Endodermal cell (in vitro differentiated cells): ENCODE measurements around the gene LTBP3. TPM values are rescaled to one million over a fixed set of nuclear protein-coding genes. Genes with fewer than 3 reads are reported as not detected.

Experiments
- DNase-seq: peaks from one replicate; pipeline ENCODE4 v3.0.0-alpha.2; 2017
- H3K27ac ChIP-seq: 2 replicates; pipeline ENCODE4 v1.5.1; 2013; ENCODE audit warnings: mild to moderate bottlenecking, low read depth, low read length, moderate library complexity
- H3K27me3 ChIP-seq: 2 replicates; pipeline ENCODE4 v1.6.1; 2013; ENCODE audit warnings: mild to moderate bottlenecking, low read length, moderate library complexity; ENCODE audit not compliant: insufficient read depth, control insufficient read depth, poor library complexity, severe bottlenecking
- H3K36me3 ChIP-seq: 2 replicates; pipeline ENCODE4 v1.7.0; 2013; ENCODE audit warnings: mild to moderate bottlenecking, low read length, moderate library complexity; ENCODE audit not compliant: control insufficient read depth, insufficient read depth
- H3K4me1 ChIP-seq: one replicate; pipeline ENCODE4 v1.7.0; 2013; ENCODE audit warnings: low read length; ENCODE audit not compliant: control insufficient read depth, insufficient read depth
- H3K4me3 ChIP-seq: 2 replicates; pipeline ENCODE4 v1.5.1; 2013; ENCODE audit warnings: mild to moderate bottlenecking, low read length, moderate library complexity
- H3K9ac ChIP-seq: 2 replicates; pipeline ENCODE4 v1.6.1; 2013; ENCODE audit warnings: mild to moderate bottlenecking, low read length, moderate library complexity; ENCODE audit not compliant: poor library complexity, severe bottlenecking; ENCODE audit errors: extremely low read depth
- H3K9me3 ChIP-seq: 2 replicates; pipeline ENCODE4 v1.6.1; 2013; ENCODE audit warnings: mild to moderate bottlenecking, low read length, moderate library complexity; ENCODE audit not compliant: control insufficient read depth
- H3K27ac Mint-ChIP-seq: 2 replicates; pipeline ENCODE4 v1.8.0; 2020; ENCODE audit warnings: mixed read lengths
- H3K27me3 Mint-ChIP-seq: 2 replicates; pipeline ENCODE4 v1.8.0; 2021; ENCODE audit warnings: mild to moderate bottlenecking, mixed read lengths; ENCODE audit not compliant: insufficient read depth
- H3K36me3 Mint-ChIP-seq: 2 replicates; pipeline ENCODE4 v1.8.0; 2020; ENCODE audit warnings: low read depth, mixed read lengths
- H3K4me1 Mint-ChIP-seq: 2 replicates; pipeline ENCODE4 v1.8.0; 2020; ENCODE audit warnings: mixed read lengths
- H3K4me3 Mint-ChIP-seq: 2 replicates; pipeline ENCODE4 v1.8.0; 2020; ENCODE audit warnings: mild to moderate bottlenecking, moderate library complexity, mixed read lengths
- H3K9me3 Mint-ChIP-seq: 2 replicates; pipeline ENCODE4 v1.8.0; 2020; ENCODE audit warnings: mild to moderate bottlenecking, mixed read lengths
- CTCF ChIP-seq: fragments of 200-600 bp; sonication (generic); conservative IDR thresholded peaks from 2 replicates; pipeline ENCODE4 v1.5.0; 2021; ENCODE audit warnings: antibody characterized with exemption, mild to moderate bottlenecking
- WGBS, 2 experiments: methylation state at CpG; one replicate each; pipeline versions ENCODE4 v1.1.5 to v1.1.7; 2013; ENCODE audit warnings: missing lambda C conversion rate in 2 of 2, mixed read lengths in 1 of 2; ENCODE audit not compliant: insufficient coverage in 1 of 2, insufficient read length in 1 of 2; 5-methylcytosine and 5-hydroxymethylcytosine counted together
- total RNA-seq, 2 donors: library from RNA; stranded (reverse); fragmentation: NEBNext Ultra II Directional in 1 of 2; extraction: Animal tissue kit (Norgen Biotek cat#: 25700) in 1 of 2; gene quantifications; 2 replicates in 1 of 2; 3 replicates in 1 of 2; pipeline ENCODE4 v1.2.1, GENCODE V29; 2021

LTBP3 gene
- total RNA-seq, 2 donors from 2014 or later: 19.7 to 24.2 TPM

GRCh38 chr11:65538915-65539743 is 19.0 kb downstream of the LTBP3 start:
- H3K36me3 Mint-ChIP-seq: peaks cover 32% of the 10 kb centered on the region
- H3K27me3 Mint-ChIP-seq: peaks cover 55% of the 10 kb centered on the region
- Histone ChIP-seq H3K27me3 (peaks cover 53% of the 10 kb centered on the region), H3K27ac (no peak overlapping the region), H3K9ac (no peak overlapping the region), H3K36me3 (peaks cover 21% of the 10 kb centered on the region), H3K4me1 (no peaks in the 10 kb centered on the region), H3K4me3 (no peak overlapping the region), H3K9me3 (no peaks in the 10 kb centered on the region)
- DNase-seq: peak; percentile 83
- no peaks in the 10 kb centered on the region for H3K9me3 Mint-ChIP-seq
- peak; percentile 29 for TF ChIP-seq CTCF
- WGBS, 2 experiments: 16 to 28% methylated on average over 69 to 92 of the region's 92 CpGs
- H3K27ac Mint-ChIP-seq: no peak overlapping the region
- H3K4me3 Mint-ChIP-seq: peak overlapping the region; percentile 28
- H3K4me1 Mint-ChIP-seq: no peaks in the 10 kb centered on the region

GRCh38 chr11:65538232-65538914 is 19.8 kb downstream of the LTBP3 start:
- Mint-ChIP-seq H3K9me3 (no peaks in the 10 kb centered on the region), H3K4me1 (no peaks in the 10 kb centered on the region), H3K27me3 (peaks cover 48% of the 10 kb centered on the region), H3K4me3 (no peak overlapping the region), H3K36me3 (peaks cover 32% of the 10 kb centered on the region), H3K27ac (no peak overlapping the region)
- no peak for DNase-seq
- Histone ChIP-seq H3K36me3 (peaks cover 21% of the 10 kb centered on the region), H3K27me3 (peaks cover 46% of the 10 kb centered on the region), H3K27ac (no peak overlapping the region), H3K9ac (no peak overlapping the region), H3K4me3 (no peak overlapping the region), H3K4me1 (no peaks in the 10 kb centered on the region), H3K9me3 (no peaks in the 10 kb centered on the region)
- WGBS, 2 experiments: 89% methylated on average over 33 to 43 of the region's 43 CpGs
- no peak for TF ChIP-seq CTCF

GRCh38 chr11:65537620-65538231 is 20.4 kb downstream of the LTBP3 start:
- Mint-ChIP-seq H3K27me3 (peaks cover 42% of the 10 kb centered on the region), H3K4me3 (no peak overlapping the region), H3K4me1 (no peaks in the 10 kb centered on the region), H3K27ac (no peak overlapping the region), H3K36me3 (peaks cover 35% of the 10 kb centered on the region), H3K9me3 (no peaks in the 10 kb centered on the region)
- no peak overlapping the region for H3K4me3 ChIP-seq
- WGBS, 2 experiments: 95 to 98% methylated on average over 6 to 16 of the region's 18 CpGs
- peaks cover 46% of the 10 kb centered on the region for H3K27me3 ChIP-seq
- no peak overlapping the region for H3K27ac ChIP-seq
- no peaks in the 10 kb centered on the region for H3K9me3 ChIP-seq
- H3K4me1 ChIP-seq: no peaks in the 10 kb centered on the region
- H3K9ac ChIP-seq: no peak overlapping the region
- TF ChIP-seq CTCF: no peak
- DNase-seq: no peak
- H3K36me3 ChIP-seq: peaks cover 27% of the 10 kb centered on the region
